GM18508 (cell line): ENCODE data around the gene SLIT3.
"Not testable (repeated sequence)": the region's sequence is repeated elsewhere in the genome, so short reads cannot be mapped to it uniquely, and the experiment has no call there.

Source experiments
- ATAC-seq: cut with Tn5 transposase; IDR thresholded peaks from one replicate; pipeline ENCODE4 v1.9.1; 2021; ENCODE audit warnings: moderate number of reproducible peaks; ENCODE audit not compliant: insufficient read depth, unreplicated experiment

Gene SLIT3

DNA sequence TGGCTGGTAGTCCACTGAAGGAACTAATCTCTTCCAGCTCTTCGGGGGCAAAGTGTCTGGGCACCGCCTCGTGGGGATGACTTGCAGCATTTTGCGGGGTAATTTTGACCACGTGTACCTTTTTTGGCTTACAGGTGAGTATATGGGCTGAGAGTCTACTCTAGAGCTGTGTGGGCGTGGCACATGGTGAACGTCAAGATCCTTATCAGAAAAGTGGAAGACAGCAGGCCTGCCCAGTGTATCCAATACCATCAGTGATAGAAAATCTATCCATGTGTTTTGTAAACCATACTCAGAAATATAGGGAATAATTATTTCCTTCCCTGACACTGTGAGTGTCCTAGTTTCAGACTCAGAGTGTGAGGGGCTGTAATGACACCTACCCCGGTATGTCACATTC is 148.5 kb downstream of the SLIT3 start:
- no peak for ATAC-seq

DNA sequence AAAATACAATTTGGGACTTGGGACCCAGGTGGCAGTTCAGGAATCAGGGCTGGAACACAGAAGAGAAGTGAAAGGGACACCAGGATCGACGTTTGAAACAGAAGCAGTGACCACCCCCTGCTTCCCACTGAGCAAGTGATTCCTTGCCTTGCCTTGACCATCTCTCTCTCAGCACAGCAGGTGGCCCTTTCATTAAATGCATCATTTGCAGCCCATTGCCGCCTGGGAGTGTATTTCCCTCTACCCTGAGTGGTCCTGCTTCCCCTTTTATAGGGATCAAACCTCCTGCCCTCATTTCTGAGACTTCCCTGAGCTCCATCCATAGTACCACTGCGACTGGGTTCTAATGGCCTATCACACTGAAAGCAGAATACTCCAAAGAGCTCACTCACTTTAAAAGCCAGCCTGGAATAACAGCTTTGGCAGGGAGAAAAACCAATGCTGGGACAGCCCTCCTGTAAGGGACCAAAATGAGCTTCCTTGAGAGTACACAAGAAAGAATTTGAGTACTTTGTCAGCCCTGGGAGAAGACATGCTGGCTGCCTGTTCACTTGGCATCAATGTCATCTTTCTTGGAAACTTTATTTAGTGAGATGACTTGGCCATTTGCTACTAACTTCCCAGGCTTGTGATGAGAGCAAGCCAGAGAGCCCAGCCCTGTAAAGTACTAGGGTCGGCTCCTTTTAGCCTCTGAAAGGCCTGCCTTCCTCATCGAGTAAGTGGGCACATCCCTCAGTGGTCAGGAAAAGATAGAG is 149.7 kb downstream of the SLIT3 start:
- ATAC-seq = no peak

DNA sequence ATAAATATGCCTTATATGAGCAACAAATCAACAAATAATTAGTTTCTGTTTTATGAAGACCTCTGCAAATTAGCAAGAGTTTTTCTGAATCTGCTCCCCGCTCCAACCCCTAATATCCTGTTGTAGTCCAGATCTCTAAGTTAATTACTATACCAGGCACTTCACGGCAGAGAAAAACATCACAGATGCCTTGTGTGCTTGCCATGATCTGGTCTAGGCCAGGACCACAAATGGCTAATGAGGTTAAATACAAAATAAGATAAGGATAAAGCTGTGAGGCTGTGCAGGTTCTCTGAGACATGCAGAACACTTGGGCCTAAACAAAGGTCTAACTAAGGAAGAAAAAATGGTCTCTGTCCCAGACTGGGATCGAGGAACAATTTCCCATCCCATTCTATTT is 150.8 kb downstream of the SLIT3 start:
- no peak for ATAC-seq

DNA sequence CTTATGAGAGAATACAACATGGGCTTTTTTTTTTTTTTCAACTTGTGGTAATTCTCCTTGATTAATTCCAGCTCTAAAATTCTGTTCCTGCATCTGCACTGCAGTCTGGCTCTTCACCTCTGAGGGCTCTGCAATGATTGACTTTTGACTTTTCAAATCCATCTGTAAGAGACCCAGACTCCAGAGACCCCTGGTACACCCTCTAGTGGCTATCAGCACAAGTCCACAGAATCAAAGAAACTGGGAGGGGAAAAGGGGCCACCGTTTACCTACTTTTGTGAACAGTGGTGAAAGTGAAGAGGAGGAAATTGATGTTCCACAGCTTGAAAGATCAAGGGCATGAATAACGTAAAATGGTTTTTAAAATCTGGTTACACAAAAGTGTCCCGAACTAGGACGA is 151.6 kb downstream of the SLIT3 start:
- no peak for ATAC-seq

DNA sequence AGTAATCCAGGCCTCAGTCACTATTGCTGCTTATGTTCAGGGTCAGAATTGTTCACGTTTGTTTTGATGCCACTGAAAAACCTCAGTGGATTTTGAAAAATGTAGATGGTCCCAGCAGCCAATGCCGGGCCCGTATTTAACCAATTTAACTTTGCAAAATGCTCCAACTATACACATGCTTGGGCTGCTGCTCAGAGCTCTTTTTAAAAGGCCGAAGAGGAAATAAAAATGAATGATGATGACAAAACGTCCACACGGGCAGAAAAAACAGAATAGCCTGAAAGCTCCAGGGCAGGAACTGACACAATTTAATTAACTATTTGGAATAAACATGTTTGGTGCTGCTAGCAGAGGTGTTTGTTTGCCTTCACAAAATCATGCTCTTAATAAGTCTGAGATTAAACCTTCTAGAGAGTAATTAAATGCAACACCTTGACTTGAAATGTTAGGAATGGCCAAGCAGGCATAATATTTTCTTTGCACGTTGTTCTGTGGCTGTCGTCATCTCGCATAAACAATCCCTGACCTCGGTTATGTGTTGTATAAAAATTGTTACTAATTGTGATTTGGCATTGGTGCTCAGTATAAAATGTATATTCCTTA is 152.7 kb downstream of the SLIT3 start:
- no peak for ATAC-seq

DNA sequence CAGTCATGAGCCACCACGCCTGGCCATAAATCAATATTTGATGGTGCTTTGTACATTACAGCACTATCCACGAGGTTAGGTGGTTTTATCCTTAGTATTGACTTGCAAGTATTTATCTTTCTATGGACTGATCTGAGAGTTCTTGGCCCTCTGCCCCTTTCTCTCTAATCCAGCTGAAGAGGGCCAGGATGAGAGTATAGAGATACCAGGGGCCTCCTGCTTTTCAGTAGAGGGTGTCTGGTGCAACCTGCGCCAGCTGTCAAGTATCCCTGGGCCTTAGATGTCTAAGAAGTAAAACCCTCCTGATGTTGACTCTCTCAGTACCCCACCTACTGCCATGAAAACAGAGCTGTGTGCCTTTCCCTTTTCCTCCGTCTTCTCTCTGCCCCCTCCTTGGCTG is 153.4 kb downstream of the SLIT3 start:
- ATAC-seq = no peak

DNA sequence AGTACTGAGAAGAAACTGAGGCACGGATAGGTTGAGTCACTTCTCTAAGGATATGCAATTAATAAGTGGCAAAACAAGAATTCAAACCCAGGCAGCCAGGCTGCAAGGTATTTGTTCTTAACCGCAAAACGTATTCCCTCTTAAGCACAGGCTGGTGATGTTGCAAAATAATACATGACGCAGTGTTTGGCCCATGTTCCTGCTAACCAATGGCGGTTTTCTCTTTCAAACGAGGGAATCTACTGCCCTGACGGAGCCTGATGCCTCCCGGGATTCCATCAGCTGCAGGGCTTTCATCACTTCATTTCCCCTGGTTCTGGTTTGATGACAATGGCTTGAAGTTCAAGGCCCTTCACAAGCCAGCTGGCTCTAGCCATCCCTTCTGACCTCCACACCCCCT is 154.8 kb downstream of the SLIT3 start:
- no peak for ATAC-seq

DNA sequence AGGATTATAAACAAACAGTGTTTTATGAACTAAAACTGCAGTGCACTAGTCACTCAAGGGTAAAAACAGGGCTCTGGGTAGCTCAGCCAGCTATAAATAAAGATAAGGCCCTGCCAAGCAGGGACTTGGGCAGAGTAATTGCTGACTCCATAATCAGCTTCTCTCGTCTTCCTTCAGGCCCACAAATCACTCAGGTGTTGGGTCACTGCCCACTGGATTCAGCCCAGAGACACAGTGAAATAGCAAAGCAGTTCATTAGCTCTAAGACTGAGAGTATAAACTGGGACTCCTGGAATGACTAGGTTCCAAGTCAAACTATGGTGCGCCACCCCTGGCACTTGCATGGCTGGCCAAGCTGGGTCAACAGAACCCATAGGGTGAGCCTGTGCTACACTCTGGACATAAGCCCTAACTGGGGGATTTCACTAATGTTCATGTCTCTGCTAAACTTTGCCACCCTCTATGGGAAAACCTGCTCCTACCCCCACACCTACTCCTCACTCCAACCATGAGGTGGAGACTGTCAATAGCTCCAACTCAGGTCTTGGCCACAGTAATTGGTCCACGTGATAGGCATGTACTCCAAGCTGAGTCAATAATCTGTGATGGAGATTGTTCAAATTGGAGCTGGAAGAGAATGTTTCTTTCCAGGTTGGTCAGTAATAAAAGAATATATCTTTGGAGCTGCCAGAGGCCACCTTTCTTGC is 158.5 kb downstream of the SLIT3 start:
- no peak for ATAC-seq

DNA sequence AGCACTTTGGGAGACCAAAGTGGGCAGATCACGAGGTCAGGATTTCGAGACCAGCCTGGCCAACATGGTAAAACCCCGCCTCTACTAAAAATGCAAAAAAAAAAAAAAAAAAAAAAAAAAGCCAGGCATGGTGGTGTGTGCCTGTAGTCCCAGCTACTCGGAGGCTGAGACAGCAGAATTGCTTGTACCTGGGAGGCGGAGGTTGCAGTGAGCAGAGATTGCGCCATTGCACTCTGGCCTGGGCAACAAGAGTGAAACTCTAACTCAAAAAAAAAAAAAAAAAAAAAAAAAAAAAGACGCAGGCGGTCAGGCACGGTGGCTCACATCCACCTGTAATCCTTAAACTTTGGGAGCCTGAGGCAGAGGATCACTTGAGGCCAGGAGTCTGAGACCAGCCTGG is 160.7 kb downstream of the SLIT3 start:
- not testable (repeated sequence) for ATAC-seq

DNA sequence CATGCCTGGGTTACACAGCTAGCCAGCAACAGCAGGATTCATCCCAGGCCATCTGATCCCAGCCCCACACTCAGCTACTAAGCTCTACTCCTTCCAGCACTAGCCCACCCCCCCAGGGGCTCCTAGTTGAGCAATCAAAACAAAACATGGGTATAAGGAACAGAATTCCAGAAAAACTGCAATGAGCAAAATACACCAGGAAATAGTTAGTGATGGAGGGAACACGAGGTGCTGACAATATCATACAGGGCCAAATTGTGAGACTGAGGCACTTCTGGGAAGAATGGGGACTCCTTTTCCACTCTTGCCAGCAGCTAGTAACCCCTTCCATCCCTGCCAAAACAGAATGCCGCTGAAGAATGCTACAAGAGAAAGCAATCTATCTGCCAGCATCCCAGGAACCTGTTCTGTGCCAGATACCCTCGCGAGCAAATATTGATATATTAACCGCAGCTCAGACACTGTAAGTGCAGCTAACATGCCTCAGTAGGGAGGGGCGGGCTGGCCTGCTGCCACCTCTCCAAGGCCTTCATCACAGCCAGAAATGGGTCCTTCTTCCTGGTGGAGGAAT is 161.4 kb downstream of the SLIT3 start:
- ATAC-seq = no peak

DNA sequence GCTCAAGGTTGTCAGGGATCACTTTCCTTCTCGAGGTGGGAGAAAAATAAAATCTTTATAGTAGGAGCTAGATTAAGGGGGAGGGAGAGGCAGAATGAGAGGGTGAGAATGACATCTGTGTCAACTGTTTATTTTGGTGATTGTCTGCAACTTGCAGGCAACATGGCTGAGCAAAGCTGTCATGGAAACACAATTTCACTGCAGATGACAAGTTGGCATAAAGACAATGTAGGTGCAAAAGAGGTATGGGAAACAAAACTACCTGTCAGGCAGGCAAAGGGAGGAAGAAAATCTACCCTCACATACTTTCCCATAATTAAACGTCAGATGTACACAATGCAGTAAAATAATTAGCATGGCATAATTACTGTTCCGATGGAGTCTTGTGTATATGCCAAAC is 167.4 kb downstream of the SLIT3 start:
- no peak for ATAC-seq

DNA sequence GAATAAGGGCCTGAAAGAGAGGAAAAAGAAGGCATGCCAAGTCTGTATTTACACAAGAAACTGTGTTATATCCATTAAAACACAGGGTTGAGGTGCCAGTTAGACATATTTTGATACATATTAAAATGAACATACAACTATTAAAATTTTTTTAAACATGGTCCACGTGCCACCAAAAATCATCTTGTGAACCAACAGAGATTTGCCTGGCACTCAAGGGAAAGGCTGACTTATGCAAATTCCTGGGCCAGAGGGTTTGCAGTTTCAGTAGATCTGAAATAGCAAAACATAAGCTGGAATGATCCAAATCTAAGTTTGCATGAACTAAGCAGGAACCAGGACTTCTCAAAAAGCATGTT is 168.7 kb downstream of the SLIT3 start:
- ATAC-seq = no peak

DNA sequence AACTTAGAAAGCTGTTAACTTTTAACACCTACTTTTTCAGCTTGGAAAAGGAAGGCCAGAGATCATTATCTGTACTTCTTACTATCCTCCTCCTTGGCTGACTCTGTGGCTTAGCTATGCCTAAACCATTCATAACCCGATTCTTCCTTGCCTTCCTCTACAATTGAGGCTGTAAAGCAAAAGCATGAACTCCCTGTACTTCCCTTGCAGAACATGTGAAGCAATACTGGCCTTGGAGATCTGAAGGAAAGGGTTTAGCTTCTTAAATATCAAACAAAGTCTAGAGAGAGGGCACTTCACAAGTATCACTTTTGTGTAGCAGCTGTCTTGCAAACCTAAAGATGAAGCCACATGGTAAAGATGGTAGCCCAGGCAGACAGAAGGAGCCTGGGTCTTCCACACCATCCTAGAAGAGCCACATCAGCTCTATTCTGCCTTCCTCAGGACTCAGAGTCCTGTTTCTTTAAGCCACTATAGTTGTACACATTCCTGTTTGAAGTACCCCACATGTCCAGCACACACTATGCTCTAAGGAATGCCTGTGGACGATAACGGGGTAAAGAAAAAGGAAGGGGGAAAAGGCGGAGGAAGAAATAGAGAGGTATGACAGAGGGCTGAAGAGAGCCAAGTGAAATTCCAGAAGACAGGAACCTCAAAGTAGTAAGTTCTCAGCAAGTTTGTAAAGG is 169.2 kb downstream of the SLIT3 start:
- ATAC-seq = no peak

DNA sequence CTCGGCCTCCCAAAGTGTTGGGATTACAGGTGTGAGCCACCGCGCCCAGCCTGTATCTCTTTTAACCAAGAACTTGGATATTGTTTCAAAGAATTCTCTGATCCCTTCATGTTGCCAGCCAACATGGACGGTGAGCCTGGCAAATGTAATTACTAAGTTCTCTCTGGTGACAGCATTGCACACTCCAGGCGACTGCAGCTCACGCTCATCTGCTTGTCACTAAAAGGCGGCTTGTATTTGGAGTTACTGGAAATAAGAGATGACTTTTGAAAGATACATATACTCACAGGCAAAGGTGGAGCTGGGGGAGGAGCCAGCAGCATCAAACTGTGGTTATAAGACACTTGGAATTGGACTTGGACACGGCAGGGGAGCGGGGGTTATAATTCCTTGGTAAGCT is 172.3 kb downstream of the SLIT3 start:
- no peak for ATAC-seq

DNA sequence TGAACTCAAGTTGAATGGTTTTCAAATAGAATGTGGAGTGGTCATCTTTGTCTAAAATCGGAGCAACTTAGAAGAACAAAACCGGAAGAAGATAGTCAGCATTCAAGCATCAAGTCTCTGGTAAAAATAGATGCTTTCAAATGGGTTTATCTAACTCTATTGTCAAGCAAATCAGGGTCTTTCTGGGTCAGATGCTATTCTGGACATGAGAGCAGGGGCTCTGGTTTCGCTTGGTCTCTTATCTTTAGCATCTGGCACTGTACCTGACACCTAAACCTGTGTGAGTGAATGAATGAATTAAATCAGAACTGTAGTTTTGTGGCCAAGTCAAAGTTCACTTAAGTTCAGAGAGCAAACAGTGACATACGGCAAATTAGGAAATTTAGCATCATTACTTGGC is 173.5 kb downstream of the SLIT3 start:
- ATAC-seq = no peak

DNA sequence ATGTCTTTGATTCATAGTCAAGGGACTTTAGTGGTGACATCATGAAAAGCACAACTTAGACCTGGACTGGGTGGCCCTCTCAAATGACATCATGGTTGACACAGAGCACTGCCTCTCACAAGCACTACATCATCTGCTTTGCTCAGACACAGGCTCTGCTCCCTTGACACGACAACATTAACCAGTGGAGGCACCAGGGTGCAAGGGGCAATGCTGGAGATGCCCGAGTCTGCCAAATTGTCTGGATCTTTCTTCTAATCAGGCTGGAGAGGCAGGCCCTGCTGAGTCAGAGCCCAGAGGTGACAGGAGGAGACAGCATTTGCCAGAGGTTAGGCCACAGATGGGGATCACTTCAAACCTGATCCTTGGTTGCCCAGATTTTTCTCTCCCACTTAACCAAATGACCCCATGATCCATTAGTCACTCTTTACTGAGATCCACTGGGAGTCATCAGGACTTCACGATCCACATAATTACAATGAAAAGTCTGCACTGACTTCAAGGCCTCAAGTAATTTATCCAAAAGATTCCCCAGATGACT is 174.4 kb downstream of the SLIT3 start:
- no peak for ATAC-seq

DNA sequence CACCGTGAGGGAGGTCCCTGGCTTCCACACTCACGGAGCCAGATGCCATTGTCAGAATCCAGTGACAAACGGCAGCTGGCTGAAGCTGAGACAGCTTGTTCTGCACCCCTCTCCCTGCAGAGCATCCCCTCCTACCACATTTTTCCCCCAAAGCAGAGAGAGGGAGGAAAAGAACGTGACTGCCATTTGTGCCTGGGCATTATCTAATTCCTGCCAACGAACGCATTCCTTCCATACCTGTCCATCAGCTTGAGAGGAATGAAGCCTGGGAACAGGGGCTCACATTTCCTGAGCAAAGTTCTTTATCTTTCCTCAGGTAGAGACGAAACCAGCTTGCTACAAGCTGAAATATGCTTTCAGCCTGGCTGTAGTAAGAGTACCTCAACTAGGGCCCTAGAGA is 175.4 kb downstream of the SLIT3 start:
- no peak for ATAC-seq

DNA sequence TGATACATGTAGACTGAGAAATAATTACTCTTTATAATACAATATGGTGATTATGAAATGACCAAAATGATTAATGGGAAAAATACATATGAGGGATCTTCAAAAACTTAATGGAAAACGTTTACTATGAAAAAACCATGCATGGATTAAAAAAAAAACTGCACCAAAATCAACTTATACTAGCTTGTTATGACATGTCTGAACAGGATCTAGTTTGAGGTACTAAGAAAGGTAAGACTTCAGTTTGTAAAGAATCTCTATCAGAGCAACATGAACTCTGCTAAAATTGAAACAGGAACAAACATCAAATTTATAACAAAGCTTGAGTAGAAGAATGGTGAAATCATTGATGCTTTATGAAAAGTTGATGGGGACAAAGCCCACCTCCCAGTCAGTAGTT is 178.0 kb downstream of the SLIT3 start:
- no peak for ATAC-seq

DNA sequence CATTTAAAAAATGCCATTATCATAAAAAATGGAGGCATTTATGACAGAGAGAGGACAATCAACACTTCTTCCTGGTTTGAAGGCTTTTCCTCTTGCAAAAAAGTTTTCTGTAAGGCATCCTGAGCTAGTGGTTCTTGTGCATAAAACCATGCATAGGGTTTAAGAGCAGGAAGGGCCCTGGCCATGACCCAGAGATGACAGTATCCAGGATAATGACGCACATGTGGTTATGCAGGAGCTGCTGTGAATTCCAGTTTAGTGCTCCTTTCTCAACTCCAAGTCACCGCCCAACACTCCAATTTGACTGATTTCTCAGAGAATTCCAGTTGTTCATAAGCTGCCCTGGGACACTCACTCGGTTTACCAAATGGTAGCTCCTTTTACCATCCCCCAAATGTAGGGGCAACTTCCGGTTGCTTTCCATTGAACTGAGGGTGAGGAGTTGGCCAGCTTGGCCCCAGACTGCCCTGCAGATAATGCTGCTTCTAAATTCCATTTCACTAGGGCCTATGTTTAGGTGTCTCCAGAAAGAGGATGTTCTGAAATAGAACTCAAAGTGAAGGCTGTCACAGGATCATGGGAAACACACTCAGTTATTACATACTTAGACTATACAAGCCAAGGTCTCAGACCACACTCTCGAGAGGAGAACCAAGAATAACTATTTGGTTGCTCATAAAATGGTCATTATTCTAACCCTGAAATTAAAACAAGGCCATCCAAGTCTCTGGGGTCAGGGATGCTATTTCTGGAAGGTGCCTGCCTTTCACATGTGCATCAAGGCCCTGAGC is 179.1 kb downstream of the SLIT3 start:
- ATAC-seq = no peak
